ENCODE data around the gene NT5C3B. TPM values are rescaled to one million over a fixed set of nuclear protein-coding genes. Genes with fewer than 3 reads are reported as not detected.

The NT5C3B gene
- total and polyA plus RNA-seq, 12 donors, result 36.2 to 121 (median 50.7) TPM

DNA sequence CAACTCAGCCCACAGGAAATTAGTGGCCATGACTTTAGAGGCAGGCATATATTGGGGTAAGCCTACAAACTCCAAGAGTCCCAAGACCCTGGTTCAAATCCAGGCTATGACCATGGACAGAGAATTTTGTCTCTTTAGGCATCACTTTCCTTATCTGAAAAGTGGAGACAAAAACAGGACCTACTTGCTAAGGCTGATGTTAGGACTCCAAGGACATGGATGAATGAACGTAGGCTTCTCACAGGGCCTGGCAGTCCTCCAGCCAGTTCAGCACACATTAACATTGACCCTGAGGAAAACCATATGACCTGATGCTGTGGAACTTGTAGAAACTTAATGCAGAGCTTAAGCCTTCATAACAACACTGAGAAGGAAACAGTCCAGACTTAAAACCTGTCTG, 21.8 kb downstream of the NT5C3B start:
- no peak for TF ChIP-seq POLR2A (IDR thresholded peaks at IDR 0.05)
- no peak for TF ChIP-seq CTCF (IDR thresholded peaks at IDR 0.05)
- no peaks in the 10 kb centered on the region for H3K36me3 ChIP-seq (replicated peaks in 1 of 2)
- no peaks in the 10 kb centered on the region for H3K27me3 ChIP-seq
- peak in 1 of 7 donors; percentile 47 for DNase-seq
- H3K9me3 ChIP-seq (replicated peaks in 1 of 3), result no peaks in the 10 kb centered on the region
- H3K27ac ChIP-seq, result no peak overlapping the region
- peaks cover 20 to 22% of the 10 kb centered on the region in 2 donors for H3K4me1 ChIP-seq (replicated peaks in 1 of 2)
- H3K4me3 ChIP-seq, result no peak overlapping the region
- 0 to 32% (median 26%) methylated on average over 1 of the region's 1 CpG for WGBS, 4 donors
- intact Hi-C loops (cut with DNase I), result no loop called here

GRCh38 chr17:41813699-41814124, 22.3 kb downstream of the NT5C3B start:
- 69 to 83% (median 77%) methylated on average over 9 of the region's 9 CpGs for WGBS, 4 donors
- TF ChIP-seq POLR2A (IDR thresholded peaks at IDR 0.05) (no peak), CTCF (IDR thresholded peaks at IDR 0.05) (no peak)
- Histone ChIP-seq H3K27me3 (no peaks in the 10 kb centered on the region), H3K4me1 (replicated peaks in 1 of 2) (peaks cover 20 to 22% of the 10 kb centered on the region in 2 donors), H3K27ac (peak overlapping the region in 2 of 5 donors; percentile 30 to 69), H3K4me3 (peak overlapping the region in 1 of 4 donors; percentile 95), H3K36me3 (replicated peaks in 1 of 2) (no peaks in the 10 kb centered on the region), H3K9me3 (replicated peaks in 1 of 3) (no peaks in the 10 kb centered on the region)
- DNase-seq, result no peak
- intact Hi-C loops (cut with DNase I), result no loop called here

GRCh38 chr17:41813152-41813680, 22.8 kb downstream of the NT5C3B start:
- no peaks in the 10 kb centered on the region for H3K9me3 ChIP-seq (replicated peaks in 1 of 3)
- WGBS, 4 donors, result 12 to 28% (median 17%) methylated on average over 6 to 12 of the region's 12 CpGs
- H3K4me3 ChIP-seq, result peak overlapping the region in 2 of 4 donors; percentile 44 to 95
- no peak for DNase-seq
- peak overlapping the region in 2 of 5 donors; percentile 30 to 69 for H3K27ac ChIP-seq
- H3K36me3 ChIP-seq (replicated peaks in 1 of 2), result no peaks in the 10 kb centered on the region
- H3K27me3 ChIP-seq, result no peaks in the 10 kb centered on the region
- intact Hi-C loops (cut with DNase I), result no loop called here
- H3K4me1 ChIP-seq (replicated peaks in 1 of 2), result peaks cover 20 to 22% of the 10 kb centered on the region in 2 donors
- no peak for TF ChIP-seq CTCF (IDR thresholded peaks at IDR 0.05)
- TF ChIP-seq POLR2A (IDR thresholded peaks at IDR 0.05), result no peak

GRCh38 chr17:41812381-41813151, 23.5 kb downstream of the NT5C3B start, which contains the start of gene FKBP10:
Gene FKBP10 (plus strand): TSS chr17:41813004. CDS start chr17:41813035, 31 bp downstream.
- intact Hi-C loops (cut with DNase I), result no loop called here
- no peaks in the 10 kb centered on the region for H3K9me3 ChIP-seq (replicated peaks in 1 of 3)
- H3K4me3 ChIP-seq, result peak within 1 kb of the TSS; percentile 40 to 95 (median 46)
- H3K36me3 ChIP-seq (replicated peaks in 1 of 2), result no peaks in the 10 kb centered on the region
- peaks cover 20 to 22% of the 10 kb centered on the region in 2 donors for H3K4me1 ChIP-seq (replicated peaks in 1 of 2)
- DNase-seq, result peak; percentile 62 to 79 (median 74)
- TF ChIP-seq CTCF (IDR thresholded peaks at IDR 0.05), result no peak
- no peak for TF ChIP-seq POLR2A (IDR thresholded peaks at IDR 0.05)
- 0 to 1% (median 1%) methylated on average over 17 to 35 of the region's 35 CpGs for WGBS, 4 donors
- peak within 1 kb of the TSS in 4 of 5 donors; percentile 7 to 87 (median 63) for H3K27ac ChIP-seq
- no peaks in the 10 kb centered on the region for H3K27me3 ChIP-seq
